Measurements from ENCODE around the gene GAL3ST3. TPM values are rescaled to one million over a fixed set of nuclear protein-coding genes. Genes with fewer than 3 reads are reported as not detected.

Gene GAL3ST3
- total RNA-seq, 1 donor from 2014 or later, result not detected

DNA sequence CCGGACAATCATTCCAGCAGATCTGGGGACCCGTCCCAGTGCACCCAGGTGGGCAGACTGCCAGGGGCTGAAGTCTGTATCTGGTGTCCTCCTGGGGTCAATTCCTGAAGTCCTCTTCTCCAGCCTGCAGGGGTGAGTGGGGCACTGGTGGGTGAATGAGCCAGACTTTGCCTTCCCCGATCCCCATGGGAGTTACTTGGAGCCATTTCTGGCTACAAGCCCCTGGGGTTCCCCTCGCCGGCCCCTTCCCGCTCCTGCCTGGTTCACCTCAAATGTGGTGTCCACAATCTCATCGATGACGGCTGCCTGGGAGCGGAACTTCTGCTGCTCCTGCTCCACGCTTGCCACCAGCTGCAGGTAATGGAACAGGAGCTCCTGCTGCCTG, 32.2 kb downstream of the GAL3ST3 start:
- Histone ChIP-seq H3K27ac (no peak overlapping the region), H3K9me3 (no peaks in the 10 kb centered on the region), H3K36me3 (no peaks in the 10 kb centered on the region), H3K27me3 (ENCODE audit: low read depth) (peaks cover 15% of the 10 kb centered on the region), H3K4me1 (peaks cover 21% of the 10 kb centered on the region), H3K4me3 (no peak overlapping the region)
- DNase-seq, result no peak
- ATAC-seq, result no peak
- TF ChIP-seq, protein P1, sequence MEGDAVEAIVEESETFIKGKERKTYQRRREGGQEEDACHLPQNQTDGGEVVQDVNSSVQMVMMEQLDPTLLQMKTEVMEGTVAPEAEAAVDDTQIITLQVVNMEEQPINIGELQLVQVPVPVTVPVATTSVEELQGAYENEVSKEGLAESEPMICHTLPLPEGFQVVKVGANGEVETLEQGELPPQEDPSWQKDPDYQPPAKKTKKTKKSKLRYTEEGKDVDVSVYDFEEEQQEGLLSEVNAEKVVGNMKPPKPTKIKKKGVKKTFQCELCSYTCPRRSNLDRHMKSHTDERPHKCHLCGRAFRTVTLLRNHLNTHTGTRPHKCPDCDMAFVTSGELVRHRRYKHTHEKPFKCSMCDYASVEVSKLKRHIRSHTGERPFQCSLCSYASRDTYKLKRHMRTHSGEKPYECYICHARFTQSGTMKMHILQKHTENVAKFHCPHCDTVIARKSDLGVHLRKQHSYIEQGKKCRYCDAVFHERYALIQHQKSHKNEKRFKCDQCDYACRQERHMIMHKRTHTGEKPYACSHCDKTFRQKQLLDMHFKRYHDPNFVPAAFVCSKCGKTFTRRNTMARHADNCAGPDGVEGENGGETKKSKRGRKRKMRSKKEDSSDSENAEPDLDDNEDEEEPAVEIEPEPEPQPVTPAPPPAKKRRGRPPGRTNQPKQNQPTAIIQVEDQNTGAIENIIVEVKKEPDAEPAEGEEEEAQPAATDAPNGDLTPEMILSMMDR (IDR thresholded peaks at IDR 0.05), result no peak
- intact Hi-C loops (cut with DNase I), result no loop called here

DNA sequence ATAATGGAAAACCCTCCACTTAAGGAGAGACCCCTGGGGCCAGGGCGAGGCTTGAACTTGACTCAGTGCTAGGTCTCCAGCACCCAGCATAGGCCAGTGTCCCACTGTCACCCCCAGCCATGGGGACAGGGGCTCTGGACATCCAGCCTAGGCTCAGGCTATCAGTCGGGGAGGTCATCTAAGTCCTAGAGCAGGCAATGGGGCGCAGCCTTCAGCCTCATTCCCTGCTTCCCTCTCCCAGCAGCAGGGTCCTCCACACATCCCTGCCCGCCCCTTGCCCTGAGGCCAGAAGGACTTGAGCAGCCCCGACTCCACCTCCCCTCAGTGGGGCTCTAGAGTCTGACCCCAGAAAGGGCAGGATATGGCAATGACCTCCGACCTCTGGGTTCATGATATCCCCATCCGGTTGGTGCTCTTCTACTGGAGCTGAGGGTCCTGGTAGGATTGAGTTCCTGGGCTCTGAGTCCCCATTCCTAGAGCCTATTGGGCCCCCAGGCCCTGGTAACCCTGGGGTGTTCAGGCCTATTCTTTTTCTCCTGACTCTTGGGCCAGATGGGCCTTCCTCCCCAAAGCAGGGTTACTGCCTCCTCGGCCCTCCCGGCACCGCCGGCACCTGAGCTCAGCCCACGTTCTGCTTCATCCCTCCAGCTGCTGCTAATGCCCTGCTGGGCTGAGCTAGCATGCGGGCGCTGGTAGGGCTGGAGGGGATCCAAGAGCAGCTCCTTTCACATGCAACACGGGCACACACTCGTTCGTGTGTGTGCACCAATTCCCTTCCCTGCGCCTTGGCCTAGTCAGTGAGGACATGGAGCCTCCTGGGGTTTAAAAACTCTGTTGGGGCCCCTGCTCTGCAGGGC, 32.8 kb downstream of the GAL3ST3 start:
- Histone ChIP-seq H3K4me1 (peaks cover 17% of the 10 kb centered on the region), H3K9me3 (no peaks in the 10 kb centered on the region), H3K4me3 (no peak overlapping the region), H3K27ac (no peak overlapping the region), H3K27me3 (ENCODE audit: low read depth) (peaks cover 22% of the 10 kb centered on the region), H3K36me3 (no peaks in the 10 kb centered on the region)
- TF ChIP-seq, protein P1 (IDR thresholded peaks at IDR 0.05), result no peak
- DNase-seq (no peak), ATAC-seq (no peak)
- intact Hi-C loops (cut with DNase I), result no loop called here

DNA sequence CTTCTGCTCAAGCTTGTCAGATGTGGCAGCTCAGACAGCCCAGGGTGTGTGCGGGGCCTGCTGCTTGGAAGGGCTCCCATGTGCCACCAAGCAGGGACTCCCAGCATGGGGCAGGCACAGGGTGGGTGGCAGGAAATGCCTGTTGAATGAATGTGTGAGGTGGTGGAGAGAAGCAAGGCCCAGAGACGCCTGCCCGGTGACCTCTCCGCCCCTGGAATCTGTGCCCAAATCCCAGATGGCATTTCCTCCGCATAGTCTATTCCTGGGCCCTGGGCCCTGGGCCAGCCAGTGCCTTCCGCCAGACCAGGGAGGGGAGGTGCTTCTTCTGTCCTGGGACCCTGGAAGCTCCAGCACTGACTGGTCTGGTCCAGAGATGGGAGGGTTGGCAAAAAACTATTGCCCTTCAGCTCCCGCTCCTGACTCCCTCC, 33.5 kb downstream of the GAL3ST3 start:
- intact Hi-C loops (cut with DNase I), result no loop called here
- Histone ChIP-seq H3K4me3 (no peak overlapping the region), H3K4me1 (peaks cover 17% of the 10 kb centered on the region), H3K27ac (no peak overlapping the region), H3K36me3 (no peaks in the 10 kb centered on the region), H3K9me3 (no peaks in the 10 kb centered on the region), H3K27me3 (ENCODE audit: low read depth) (peaks cover 22% of the 10 kb centered on the region)
- ATAC-seq, result no peak
- no peak for DNase-seq
- TF ChIP-seq, protein P1 (IDR thresholded peaks at IDR 0.05), result no peak

DNA sequence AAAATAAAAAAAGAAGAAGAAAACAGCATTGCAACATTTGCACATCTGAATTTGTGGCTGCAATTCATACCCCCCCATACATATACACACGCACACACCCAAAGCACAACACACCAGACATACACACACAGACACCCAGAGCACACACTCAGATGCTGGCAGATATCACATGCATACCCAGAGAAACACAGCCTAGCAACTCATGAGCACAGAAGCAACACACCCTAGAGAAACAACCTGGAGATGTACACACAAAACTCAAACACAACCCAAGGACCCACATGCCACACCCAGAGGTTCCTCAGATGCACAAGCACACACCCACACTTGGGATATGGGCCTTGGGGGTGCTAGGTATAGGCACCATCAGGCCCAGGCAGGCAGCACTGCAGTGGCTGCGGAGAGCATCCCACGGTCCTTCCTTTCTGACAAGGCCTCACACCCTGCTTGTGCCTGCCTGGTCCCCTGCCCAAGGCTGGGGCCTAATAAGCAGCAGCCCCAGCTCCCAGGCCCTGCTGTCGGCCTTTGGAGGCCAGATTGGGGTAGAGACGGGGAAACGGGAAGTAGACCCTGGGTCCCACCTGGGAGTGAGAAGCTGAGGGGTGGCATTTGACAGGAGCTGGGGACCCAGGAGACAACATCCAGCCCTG, 34.0 kb downstream of the GAL3ST3 start:
- TF ChIP-seq, protein P1 (IDR thresholded peaks at IDR 0.05), result no peak
- Histone ChIP-seq H3K4me3 (no peak overlapping the region), H3K27me3 (ENCODE audit: low read depth) (peaks cover 22% of the 10 kb centered on the region), H3K36me3 (no peaks in the 10 kb centered on the region), H3K9me3 (no peaks in the 10 kb centered on the region), H3K27ac (no peak overlapping the region), H3K4me1 (peaks cover 17% of the 10 kb centered on the region)
- ATAC-seq, result no peak
- no peak for DNase-seq
- intact Hi-C loops (cut with DNase I), result no loop called here

DNA sequence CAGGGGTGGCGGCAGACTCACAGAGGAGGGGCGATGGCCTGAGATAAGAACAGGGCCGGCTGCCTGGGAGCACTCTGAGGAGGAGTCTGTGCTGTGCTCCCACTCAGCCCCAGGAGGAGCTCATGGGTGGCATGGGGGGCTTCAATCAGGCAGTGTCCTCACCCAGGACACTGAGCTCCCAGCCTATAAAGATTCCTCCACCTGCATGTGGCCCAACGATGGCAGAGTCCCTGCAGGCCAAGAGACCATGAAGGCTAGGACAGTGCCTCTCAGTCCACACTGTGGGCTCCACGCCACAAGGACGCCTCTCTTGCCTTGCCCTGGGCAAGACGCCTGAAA, 35.2 kb downstream of the GAL3ST3 start:
- Histone ChIP-seq H3K27ac (no peak overlapping the region), H3K36me3 (no peaks in the 10 kb centered on the region)
- no peak for ATAC-seq

More for the DNA sequence above, 35.2 kb downstream of the GAL3ST3 start:
- TF ChIP-seq, protein P1 (IDR thresholded peaks at IDR 0.05), result no peak
- peaks cover 22% of the 10 kb centered on the region for H3K27me3 ChIP-seq (ENCODE audit: low read depth)
- H3K4me3 ChIP-seq, result no peak overlapping the region
- DNase-seq, result no peak
- H3K4me1 ChIP-seq, result peaks cover 17% of the 10 kb centered on the region
- no peaks in the 10 kb centered on the region for H3K9me3 ChIP-seq
- intact Hi-C loops (cut with DNase I), result no loop called here

Data from lower lobe of right lung (tissue), 2 donors.